Measurements from ENCODE around the gene MACROD2.

- TF ChIP-seq CTCF (IDR thresholded peaks at IDR 0.05; ENCODE audit: low read depth, low read length, missing input control) (no peak), SP1 (IDR thresholded peaks at IDR 0.05) (no peak), YY1 (IDR thresholded peaks at IDR 0.05) (no peak)
These were observed 608.8 kb downstream of the MACROD2 start for GRCh38 chr20:14604143-14604542.

Data from liver (tissue), 3 donors.